Tibial artery (tissue), 4 donors: ENCODE results near the gene CD69.
"Not testable (repeated sequence)": the region's sequence is repeated elsewhere in the genome, so short reads cannot be mapped to it uniquely, and the experiment has no call there.

Experiments used
- DNase-seq, 2 donors: peaks; one replicate each; pipeline ENCODE4 v3.0.0-alpha.2; 2019
- H3K27ac ChIP-seq, 2 donors: fragments of 200-600 bp; sonication (generic) in 1 of 2; 1 replicate in 1 of 2; 2 replicates in 1 of 2; pipeline ENCODE4 v1.5.1; 2018 to 2019; ENCODE audit warnings: mild to moderate bottlenecking in 1 of 2
- H3K27me3 ChIP-seq, 2 donors: fragments of 200-600 bp; sonication (generic) in 1 of 2; one replicate each; pipeline versions ENCODE4 v1.5.1 to v1.6.0; 2016 to 2019
- H3K36me3 ChIP-seq, 3 donors: fragments of 200-600 bp; sonication (generic) in 2 of 3; one replicate each; pipeline ENCODE4 v1.5.1; 2016 to 2019; ENCODE audit warnings: mild to moderate bottlenecking in 2 of 3
- H3K4me1 ChIP-seq, 4 donors: fragments of 200-600 bp; sonication (generic) in 2 of 4; 1 replicate in 3 of 4; 2 replicates in 1 of 4; pipeline ENCODE4 v1.5.1; 2016 to 2019
- H3K4me3 ChIP-seq, 2 donors: fragments of 200-600 bp; sonication (generic) in 1 of 2; 1 replicate in 1 of 2; 2 replicates in 1 of 2; pipeline ENCODE4 v1.5.1; 2018 to 2019; ENCODE audit warnings: mild to moderate bottlenecking in 2 of 2
- H3K9me3 ChIP-seq, 3 donors: fragments of 200-600 bp; sonication (generic) in 1 of 3; one replicate each; pipeline ENCODE4 v1.5.1; 2016 to 2019
- CTCF ChIP-seq, 2 experiments: fragments of 200-600 bp in 1 of 2; fragments of 450-650 bp in 1 of 2; IDR thresholded peaks; one replicate each; pipeline ENCODE4 v1.5.1; 2017 to 2019; ENCODE audit warnings: antibody characterized with exemption in 2 of 2, mild to moderate bottlenecking in 1 of 2, moderate library complexity in 1 of 2
- intact Hi-C: fragments of 100-400 bp; cut with DNase I; formaldehyde crosslinking; loops from one replicate; pipeline ENCODE4 v1.15.0; 2023; ENCODE audit warnings: low total_unique reads

The CD69 gene

GRCh38 chr12:9710584-9711375 is 49.9 kb downstream of the CD69 start:
- TF ChIP-seq CTCF (IDR thresholded peaks at IDR 0.05) = no peak
- Histone ChIP-seq H3K9me3 (no peaks in the 10 kb centered on the region), H3K27me3 (no peaks in the 10 kb centered on the region), H3K4me3 (no peak overlapping the region), H3K36me3 (no peaks in the 10 kb centered on the region), H3K27ac (no peak overlapping the region), H3K4me1 (no peaks in the 10 kb centered on the region)
- intact Hi-C loops = loop anchor here (5.0 kb wide), 1 partner anchor 1908 kb away; no protein-coding TSS in a partner anchor
- no peak for DNase-seq

GRCh38 chr12:9708853-9709252 is 51.8 kb downstream of the CD69 start:
- intact Hi-C loops = loop anchor here (5.0 kb wide), 1 partner anchor 72 kb away; no protein-coding TSS in a partner anchor

GRCh38 chr12:9707864-9708808 is 52.6 kb downstream of the CD69 start:
- Histone ChIP-seq H3K9me3 (no peaks in the 10 kb centered on the region), H3K27me3 (no peaks in the 10 kb centered on the region), H3K36me3 (no peaks in the 10 kb centered on the region), H3K4me1 (no peaks in the 10 kb centered on the region), H3K4me3 (no peak overlapping the region), H3K27ac (no peak overlapping the region)
- DNase-seq = peak in 1 of 2 donors; percentile 31
- intact Hi-C loops = loop anchor here (5.0 kb wide), 1 partner anchor 71 kb away; no protein-coding TSS in a partner anchor
- TF ChIP-seq CTCF (IDR thresholded peaks at IDR 0.05) = peak; percentile 60 to 74

More at GRCh38 chr12:9708853-9709252, 51.8 kb downstream of the CD69 start:
- no peak overlapping the region for H3K4me3 ChIP-seq
- no peaks in the 10 kb centered on the region for H3K36me3 ChIP-seq
- H3K4me1 ChIP-seq = no peaks in the 10 kb centered on the region
- no peaks in the 10 kb centered on the region for H3K27me3 ChIP-seq
- DNase-seq = no peak
- TF ChIP-seq CTCF (IDR thresholded peaks at IDR 0.05) = no peak
- no peak overlapping the region for H3K27ac ChIP-seq
- H3K9me3 ChIP-seq = no peaks in the 10 kb centered on the region

- no peaks in the 10 kb centered on the region for H3K27me3 ChIP-seq
- H3K27ac ChIP-seq = no peak overlapping the region
- H3K4me3 ChIP-seq = no peak overlapping the region
- no peak for TF ChIP-seq CTCF (IDR thresholded peaks at IDR 0.05)
- H3K9me3 ChIP-seq = no peaks in the 10 kb centered on the region
- intact Hi-C loops = loop anchor here (5.0 kb wide), 1 partner anchor 70 kb away; no protein-coding TSS in a partner anchor
- H3K4me1 ChIP-seq = no peaks in the 10 kb centered on the region
- H3K36me3 ChIP-seq = no peaks in the 10 kb centered on the region
- DNase-seq = no peak
Observed at GRCh38 chr12:9707356-9707755, 53.3 kb downstream of the CD69 start.

GRCh38 chr12:9706086-9706685 is 54.5 kb downstream of the CD69 start:
- H3K36me3 ChIP-seq = no peaks in the 10 kb centered on the region
- H3K4me1 ChIP-seq = no peaks in the 10 kb centered on the region
- no peaks in the 10 kb centered on the region for H3K27me3 ChIP-seq
- DNase-seq = no peak
- intact Hi-C loops = loop anchor here (5.0 kb wide), 1 partner anchor 69 kb away; no protein-coding TSS in a partner anchor
- H3K27ac ChIP-seq = no peak overlapping the region
- H3K4me3 ChIP-seq = no peak overlapping the region
- TF ChIP-seq CTCF (IDR thresholded peaks at IDR 0.05) = no peak
- no peaks in the 10 kb centered on the region for H3K9me3 ChIP-seq

GRCh38 chr12:9704561-9704960 is 56.1 kb downstream of the CD69 start:
- H3K4me3 ChIP-seq, intact Hi-C loops, H3K9me3 ChIP-seq, H3K4me1 ChIP-seq, H3K36me3 ChIP-seq, H3K27ac ChIP-seq, H3K27me3 ChIP-seq, DNase-seq: not testable (repeated sequence)
